SK-N-SH (cell line): ENCODE results near the gene EEF1AKMT1. TPM values are rescaled to one million over a fixed set of nuclear protein-coding genes. Genes with fewer than 3 reads are reported as not detected.

ENCODE experiments used
- CTCF ChIA-PET: fragments of 300-600, 350-600 bp; formaldehyde crosslinking; extraction: SDS; loops from one replicate; lab custom pipeline; 2021; lab: Yijun Ruan, JAX
- POLR2A ChIA-PET: fragments of 350-600 bp; sonication (Branson Sonifier 250); formaldehyde crosslinking; extraction: SDS; loops from one replicate; lab custom pipeline; 2020; ENCODE audit warnings: antibody characterized with exemption, inconsistent platforms; lab: Yijun Ruan, JAX
- DNase-seq: peaks from one replicate; pipeline ENCODE4 v3.0.0; 2012
- H2AFZ ChIP-seq: fragments of 200-600 bp; sonication (generic); 2 replicates; pipeline ENCODE4 v1.8.1; 2016; ENCODE audit warnings: antibody characterized with exemption, mild to moderate bottlenecking, low read depth
- H3F3A ChIP-seq: fragments of 200-600 bp; sonication (generic); replicated peaks from 2 replicates; pipeline ENCODE3; 2016; ENCODE audit warnings: antibody characterized with exemption, mild to moderate bottlenecking; ENCODE audit not compliant: insufficient read depth
- H3K27ac ChIP-seq, 2 experiments: fragments of 200-500 bp in 1 of 2; fragments of 200-600 bp in 1 of 2; sonication (Bioruptor generic) in 1 of 2; sonication (generic), shearing (Covaris generic) in 1 of 2; 2 replicates each; pipeline versions ENCODE4 v1.5.1 to v1.6.1; 2014 to 2016; ENCODE audit warnings: low read depth in 2 of 2, inconsistent platforms in 1 of 2, low read length in 1 of 2, mild to moderate bottlenecking in 1 of 2, mixed read lengths in 1 of 2
- H3K27me3 ChIP-seq: fragments of 200-600 bp; sonication (generic), shearing (Covaris generic); 2 replicates; pipeline ENCODE4 v1.6.1; 2016; ENCODE audit warnings: mixed run types; ENCODE audit not compliant: insufficient read depth
- H3K36me3 ChIP-seq, 2 experiments: fragments of 200-500 bp in 1 of 2; fragments of 200-600 bp in 1 of 2; sonication (Bioruptor generic) in 1 of 2; sonication (generic) in 1 of 2; replicated peaks in 1 of 2; 2 replicates each; pipeline versions ENCODE3 to v1.5.1; 2014 to 2016; ENCODE audit warnings: low read length in 1 of 2, mild to moderate bottlenecking in 1 of 2; ENCODE audit not compliant: insufficient read depth in 2 of 2, control insufficient read depth in 1 of 2
- H3K4me1 ChIP-seq, 2 experiments: fragments of 200-500 bp in 1 of 2; fragments of 200-600 bp in 1 of 2; sonication (Bioruptor generic) in 1 of 2; sonication (generic), shearing (Covaris generic) in 1 of 2; 2 replicates each; pipeline versions ENCODE4 v1.5.1 to v1.6.1; 2014 to 2016; ENCODE audit warnings: low read depth in 1 of 2, low read length in 1 of 2, mixed run types in 1 of 2; ENCODE audit not compliant: insufficient read depth in 2 of 2, control insufficient read depth in 1 of 2
- H3K4me2 ChIP-seq: fragments of 200-600 bp; sonication (generic), shearing (Covaris generic); 2 replicates; pipeline ENCODE4 v1.6.1; 2017; ENCODE audit warnings: mixed run types
- H3K4me3 ChIP-seq, 2 experiments: fragments of 200-500 bp in 1 of 2; fragments of 200-600 bp in 1 of 2; sonication (Bioruptor generic) in 1 of 2; sonication (generic), shearing (Covaris generic) in 1 of 2; 2 replicates each; pipeline versions ENCODE4 v1.5.1 to v1.8.1; 2014 to 2016; ENCODE audit warnings: low read depth in 2 of 2, inconsistent platforms in 1 of 2, low read length in 1 of 2, mild to moderate bottlenecking in 1 of 2, mixed read lengths in 1 of 2, moderate library complexity in 1 of 2
- H3K79me2 ChIP-seq: fragments of 200-600 bp; sonication (generic); 2 replicates; pipeline ENCODE4 v1.8.1; 2017; ENCODE audit warnings: mild to moderate bottlenecking; ENCODE audit not compliant: insufficient read depth
- H3K9ac ChIP-seq: fragments of 200-600 bp; sonication (generic); 2 replicates; pipeline ENCODE4 v1.6.1; 2017; ENCODE audit warnings: mixed run types
- H3K9me2 ChIP-seq: fragments of 200-600 bp; sonication (generic); 2 replicates; pipeline ENCODE4 v1.6.1; 2017; ENCODE audit warnings: mixed run types
- H3K9me3 ChIP-seq: fragments of 200-600 bp; sonication (generic); 2 replicates; pipeline ENCODE4 v1.6.1; 2017; ENCODE audit warnings: mixed run types, mild to moderate bottlenecking, moderate library complexity
- H4K20me1 ChIP-seq: fragments of 200-600 bp; sonication (generic); 2 replicates; pipeline ENCODE4 v1.6.1; 2017; ENCODE audit warnings: mild to moderate bottlenecking, mixed run types; ENCODE audit not compliant: insufficient read depth
- CTCF ChIP-seq: fragments of 200-600 bp; sonication (generic); IDR thresholded peaks from 2 replicates; pipeline ENCODE4 v1.6.1; 2017; ENCODE audit warnings: antibody characterized with exemption, mild to moderate bottlenecking, moderate library complexity
- FOXJ3 ChIP-seq: sonication (generic); formaldehyde crosslinking; IDR thresholded peaks from 2 replicates; pipeline ENCODE4 v1.5.1; 2020; ENCODE audit warnings: mild to moderate bottlenecking, missing genetic modification reagents
- IRF3 ChIP-seq: fragments of 150-350 bp; IDR thresholded peaks from 2 replicates; pipeline ENCODE4 v1.6.1; 2016; ENCODE audit warnings: mild to moderate bottlenecking, low read depth, low read length
- MEF2A ChIP-seq: IDR thresholded peaks from 2 replicates; pipeline ENCODE4 v1.4.0; 2012; ENCODE audit warnings: low read depth, borderline replicate concordance
- POLR2AphosphoS5 ChIP-seq: IDR thresholded peaks from 2 replicates; pipeline ENCODE4 v1.6.1; 2012; ENCODE audit warnings: low read depth, low read length
- REST ChIP-seq: IDR thresholded peaks from 2 replicates; pipeline ENCODE4 v1.6.1; 2012; ENCODE audit warnings: mild to moderate bottlenecking, low read depth, low read length, moderate library complexity
- SMC3 ChIP-seq: IDR thresholded peaks from 2 replicates; pipeline ENCODE4 v1.6.1; 2012; ENCODE audit warnings: low read depth, low read length, improper control_type of control experiment
- TCF12 ChIP-seq: IDR thresholded peaks from 2 replicates; pipeline ENCODE4 v1.4.0; 2012
- YY1 ChIP-seq: IDR thresholded peaks from 2 replicates; pipeline ENCODE4 v1.4.0; 2012; ENCODE audit warnings: low read depth, mild to moderate bottlenecking
- ZBTB33 ChIP-seq: IDR thresholded peaks from 2 replicates; pipeline ENCODE4 v1.4.0; 2012; ENCODE audit warnings: low read depth, borderline replicate concordance
- WGBS: methylation state at CpG from one replicate; pipeline ENCODE4 v1.1.6; 2017; ENCODE audit warnings: low lambda C conversion rate; 5-methylcytosine and 5-hydroxymethylcytosine counted together
- polyA plus RNA-seq, 3 experiments: library from polyadenylated mRNA; depleted of rRNA; stranded (reverse); fragments of >200 nt; gene quantifications; 2 replicates each; pipeline ENCODE4 v1.2.3, GENCODE V29; 2012
- TF ChIP-seq, protein P1 (sequence below): IDR thresholded peaks from 2 replicates; pipeline ENCODE4; 2012

The EEF1AKMT1 gene
- polyA plus RNA-seq, 1 of the 3 experiments (the other 2 are of a cell fraction), result 4.2 TPM

DNA sequence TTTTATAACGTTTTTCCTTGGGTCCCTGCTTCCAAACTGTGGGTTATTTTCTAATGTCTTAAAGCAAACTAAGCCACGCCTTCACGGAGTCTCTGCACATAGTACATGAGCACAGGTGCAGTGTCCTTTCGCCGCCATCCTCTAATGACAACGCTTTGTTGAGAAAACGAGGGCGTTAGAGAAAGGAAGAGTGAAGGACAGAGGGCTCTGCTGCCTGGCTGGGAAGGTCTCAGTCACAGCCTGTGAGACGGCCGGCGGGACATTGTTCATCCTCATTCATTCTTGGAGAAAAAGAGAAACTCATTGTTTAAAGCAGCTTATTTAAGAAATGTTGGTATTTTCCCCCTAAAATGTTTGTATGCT lies 60.8 kb downstream of the EEF1AKMT1 start (continued):
- TF ChIP-seq REST, result no peak

GRCh38 chr13:20711301-20712044 lies 62.3 kb downstream of the EEF1AKMT1 start:
- Histone ChIP-seq H3K9me2 (no peaks in the 10 kb centered on the region), H3K9ac (no peak overlapping the region), H3K27ac (no peak overlapping the region), H3K4me3 (no peak overlapping the region), H2AFZ (no peak overlapping the region), H4K20me1 (no peaks in the 10 kb centered on the region), H3K36me3 (no peaks in the 10 kb centered on the region), H3K4me2 (no peak overlapping the region), H3K79me2 (no peaks in the 10 kb centered on the region), H3F3A (peaks cover 35% of the 10 kb centered on the region), H3K4me1 (peaks cover 0 to 27% of the 10 kb centered on the region in 2 experiments; a peak in 3 of 4 replicates), H3K9me3 (no peaks in the 10 kb centered on the region), H3K27me3 (no peaks in the 10 kb centered on the region)
- WGBS, result 89% methylated on average over 13 of the region's 13 CpGs
- DNase-seq, result no peak
- TF ChIP-seq YY1, result no peak
- TF ChIP-seq ZBTB33, result no peak
- TF ChIP-seq CTCF, result no peak
- TF ChIP-seq POLR2AphosphoS5, result no peak
- TF ChIP-seq SMC3, result no peak
- TF ChIP-seq TCF12, result no peak
- TF ChIP-seq, protein P1, sequence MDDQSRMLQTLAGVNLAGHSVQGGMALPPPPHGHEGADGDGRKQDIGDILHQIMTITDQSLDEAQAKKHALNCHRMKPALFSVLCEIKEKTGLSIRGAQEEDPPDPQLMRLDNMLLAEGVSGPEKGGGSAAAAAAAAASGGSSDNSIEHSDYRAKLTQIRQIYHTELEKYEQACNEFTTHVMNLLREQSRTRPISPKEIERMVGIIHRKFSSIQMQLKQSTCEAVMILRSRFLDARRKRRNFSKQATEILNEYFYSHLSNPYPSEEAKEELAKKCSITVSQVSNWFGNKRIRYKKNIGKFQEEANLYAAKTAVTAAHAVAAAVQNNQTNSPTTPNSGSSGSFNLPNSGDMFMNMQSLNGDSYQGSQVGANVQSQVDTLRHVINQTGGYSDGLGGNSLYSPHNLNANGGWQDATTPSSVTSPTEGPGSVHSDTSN, result no peak
- no peak for TF ChIP-seq MEF2A
- no peak for TF ChIP-seq IRF3
- no peak for TF ChIP-seq FOXJ3 (CRISPR knock-in tag)
- ChIA-PET POLR2A (no interaction called here), CTCF (interaction anchor here (0.7 to 7.3 kb wide), 18 partner anchors 10 to 903 kb away, joined by 3 to 76 read pairs (median 4); no protein-coding TSS in a partner anchor)
